Spleen (tissue), 11 donors: ENCODE results near the gene CLASRP. TPM values are rescaled to one million over a fixed set of nuclear protein-coding genes. Genes with fewer than 3 reads are reported as not detected.
A peak's percentile ranks its signal among the peaks of the same experiment; 100 is the strongest.

ENCODE experiments used
- DNase-seq: peaks from one replicate; pipeline ENCODE4 v3.0.0-alpha.2; 2020
- H3K27ac ChIP-seq, 8 donors: fragments of 200-600 bp; sonication (generic) in 7 of 8; 1 replicate in 4 of 8; 2 replicates in 4 of 8; pipeline versions ENCODE4 v1.5.0 to v1.8.0; 2016 to 2021; ENCODE audit warnings: inconsistent platforms in 4 of 8, mild to moderate bottlenecking in 4 of 8, moderate library complexity in 1 of 8
- H3K27me3 ChIP-seq, 7 donors: fragments of 200-600 bp; sonication (generic) in 6 of 7; replicated peaks in 1 of 7; 1 replicate in 4 of 7; 2 replicates in 3 of 7; pipeline versions ENCODE4 v1.5.0 to v1.8.0; 2016 to 2021; ENCODE audit warnings: inconsistent platforms in 3 of 7, mild to moderate bottlenecking in 1 of 7
- H3K36me3 ChIP-seq, 6 donors: fragments of 200-600 bp; sonication (generic) in 5 of 6; 1 replicate in 4 of 6; 2 replicates in 2 of 6; pipeline versions ENCODE4 v1.5.0 to v1.8.0; 2016 to 2021; ENCODE audit warnings: inconsistent platforms in 2 of 6
- H3K4me1 ChIP-seq, 6 donors: fragments of 200-600 bp; sonication (generic) in 5 of 6; 1 replicate in 3 of 6; 2 replicates in 3 of 6; pipeline versions ENCODE4 v1.5.0 to v1.8.0; 2016 to 2021; ENCODE audit warnings: inconsistent platforms in 3 of 6
- H3K4me3 ChIP-seq, 8 donors: fragments of 200-600 bp; sonication (generic) in 7 of 8; 1 replicate in 4 of 8; 2 replicates in 4 of 8; pipeline versions ENCODE4 v1.5.0 to v1.8.0; 2016 to 2021; ENCODE audit warnings: inconsistent platforms in 4 of 8, mild to moderate bottlenecking in 4 of 8, moderate library complexity in 2 of 8
- H3K9me3 ChIP-seq, 8 donors: fragments of 200-600 bp; sonication (generic) in 7 of 8; 1 replicate in 4 of 8; 2 replicates in 4 of 8; pipeline versions ENCODE4 v1.5.0 to v1.8.0; 2016 to 2021; ENCODE audit warnings: inconsistent platforms in 4 of 8
- CTCF ChIP-seq, 11 experiments: fragments of 200-600 bp in 7 of 11; fragments of 450-650 bp in 4 of 11; sonication (generic) in 4 of 11; IDR thresholded peaks in 8 of 11; conservative IDR thresholded peaks in 3 of 11; 1 replicate in 7 of 11; 2 replicates in 4 of 11; pipeline versions ENCODE4 v1.4.0 to v1.8.0; 2016 to 2021; ENCODE audit warnings: antibody characterized with exemption in 11 of 11, inconsistent platforms in 4 of 11, mild to moderate bottlenecking in 1 of 11
- POLR2A ChIP-seq, 3 donors: fragments of 450-650 bp; IDR thresholded peaks; one replicate each; pipeline ENCODE4 v1.5.1; 2017; ENCODE audit warnings: antibody characterized with exemption in 3 of 3, mild to moderate bottlenecking in 1 of 3
- POLR2AphosphoS5 ChIP-seq, 3 donors: sonication (generic); formaldehyde crosslinking; IDR thresholded peaks; one replicate each; pipeline ENCODE4 v1.5.1; 2017; ENCODE audit warnings: antibody characterized with exemption in 3 of 3
- WGBS, 5 donors: extraction: QIAGEN DNeasy Blood & Tissue Kit in 3 of 5; methylation state at CpG; one replicate each; pipeline versions ENCODE4 v1.1.5 to v1.1.7; 2013 to 2018; 5-methylcytosine and 5-hydroxymethylcytosine counted together
- intact Hi-C: fragments of 100-400 bp; cut with DNase I; formaldehyde crosslinking; loops from one replicate; pipeline ENCODE4 v1.15.0; 2023; ENCODE audit warnings: low total_unique reads
- polyA plus RNA-seq, 3 donors: library from polyadenylated mRNA; stranded (reverse); fragments of 200-250 nt; gene quantifications; one replicate each; pipeline ENCODE4 v1.2.1, GENCODE V29; 2013
- total RNA-seq, 7 donors: library from RNA; depleted of rRNA in 3 of 7; stranded (reverse); fragments of >200 nt in 3 of 7; fragmentation: NEBNext Ultra II Directional in 4 of 7; extraction: Animal tissue kit (Norgen Biotek cat#: 25700) in 4 of 7; gene quantifications; one replicate each; pipeline versions ENCODE4 v1.1.0 to v1.2.1, GENCODE V29; 2016 to 2021
- donor health status: healthy with polysubstance abuse.
- donor health status: DM: no; HTN: no; CAD: no; lungs with moderate emphysema.
- donor health status: DM: no; HTN: no; CAD: no.
- donor health status: Bipolar disorder and iron deficiency.
- donor health status: healthy.
- donor health status: DM: no; HTN: no; CAD: no.
- donor health status: DM: yes; HTN: yes; CAD: no.

The CLASRP gene
- total and polyA plus RNA-seq, 10 donors, result 61.3 to 215 (median 145) TPM

DNA sequence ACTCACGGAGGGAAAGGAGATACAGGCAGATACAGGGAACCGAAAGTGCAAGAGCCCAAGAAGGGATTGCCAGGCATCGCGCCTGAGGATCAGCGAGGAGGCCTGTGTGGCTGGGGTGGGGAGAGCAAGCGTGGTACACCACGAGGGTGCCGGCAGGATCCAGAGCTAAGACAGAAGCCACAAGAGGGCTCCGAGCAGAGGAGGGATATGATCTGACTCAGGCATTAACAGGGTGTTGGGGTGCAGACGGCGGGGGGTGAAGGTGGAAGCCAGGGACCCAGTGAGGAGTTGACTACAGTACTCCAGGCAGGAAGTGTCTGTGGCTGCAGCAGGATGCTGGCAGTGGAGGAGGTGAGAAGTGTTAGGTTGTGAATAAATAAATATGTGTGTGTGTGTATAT lies 48.7 kb downstream of the CLASRP start:
- intact Hi-C loops, result no loop called here
- peak; percentile 81 for DNase-seq
- peak; percentile 33 to 53 (median 46) for TF ChIP-seq POLR2AphosphoS5 (IDR thresholded peaks at IDR 0.05)
- no peak for TF ChIP-seq CTCF (IDR thresholded peaks at IDR 0.05 in 8 of 11, conservative IDR thresholded peaks at IDR 0.05 in 3 of 11)
- no peak for TF ChIP-seq POLR2A (IDR thresholded peaks at IDR 0.05)
- WGBS, 5 donors, result 26 to 58% (median 33%) methylated on average over 11 of the region's 11 CpGs
- Histone ChIP-seq H3K27ac (peak overlapping the region in 6 of 8 donors; percentile 9 to 73 (median 46)), H3K9me3 (no peaks in the 10 kb centered on the region), H3K27me3 (no peaks in the 10 kb centered on the region), H3K4me3 (no peak overlapping the region), H3K4me1 (peaks cover 7 to 68% (median 28%) of the 10 kb centered on the region in 6 donors), H3K36me3 (peaks cover 0 to 74% (median 10%) of the 10 kb centered on the region in 6 donors)

- Histone ChIP-seq H3K27ac (no peak overlapping the region), H3K9me3 (no peaks in the 10 kb centered on the region), H3K4me1 (peaks cover 21 to 83% (median 45%) of the 10 kb centered on the region in 6 donors), H3K4me3 (no peak overlapping the region), H3K36me3 (peaks cover 0 to 54% (median 10%) of the 10 kb centered on the region in 6 donors), H3K27me3 (no peaks in the 10 kb centered on the region)
- intact Hi-C loops, result no loop called here
- peak; percentile 80 for DNase-seq
- 91 to 97% (median 95%) methylated on average over 15 to 17 of the region's 17 CpGs for WGBS, 5 donors
- TF ChIP-seq POLR2AphosphoS5 (IDR thresholded peaks at IDR 0.05) (peak in 1 of 3 donors; percentile 34), CTCF (IDR thresholded peaks at IDR 0.05 in 8 of 11, conservative IDR thresholded peaks at IDR 0.05 in 3 of 11) (no peak)
Observed at GRCh38 chr19:45090034-45090433, 51.2 kb downstream of the CLASRP start.

GRCh38 chr19:45090606-45091005 lies 51.8 kb downstream of the CLASRP start:
- Histone ChIP-seq H3K36me3 (peaks cover 0 to 48% (median 10%) of the 10 kb centered on the region in 6 donors), H3K4me1 (peaks cover 21 to 89% (median 51%) of the 10 kb centered on the region in 6 donors), H3K9me3 (no peaks in the 10 kb centered on the region), H3K4me3 (peak overlapping the region in 5 of 8 donors; percentile 77 to 100 (median 84)), H3K27me3 (no peaks in the 10 kb centered on the region), H3K27ac (peak overlapping the region in 2 of 8 donors; percentile 87 to 88)
- DNase-seq, result no peak
- TF ChIP-seq POLR2A (IDR thresholded peaks at IDR 0.05) (no peak), CTCF (IDR thresholded peaks at IDR 0.05 in 8 of 11, conservative IDR thresholded peaks at IDR 0.05 in 3 of 11) (no peak), POLR2AphosphoS5 (IDR thresholded peaks at IDR 0.05) (no peak)
- WGBS, 5 donors, result 63 to 85% (median 76%) methylated on average over 5 of the region's 5 CpGs
- intact Hi-C loops, result no loop called here

DNA sequence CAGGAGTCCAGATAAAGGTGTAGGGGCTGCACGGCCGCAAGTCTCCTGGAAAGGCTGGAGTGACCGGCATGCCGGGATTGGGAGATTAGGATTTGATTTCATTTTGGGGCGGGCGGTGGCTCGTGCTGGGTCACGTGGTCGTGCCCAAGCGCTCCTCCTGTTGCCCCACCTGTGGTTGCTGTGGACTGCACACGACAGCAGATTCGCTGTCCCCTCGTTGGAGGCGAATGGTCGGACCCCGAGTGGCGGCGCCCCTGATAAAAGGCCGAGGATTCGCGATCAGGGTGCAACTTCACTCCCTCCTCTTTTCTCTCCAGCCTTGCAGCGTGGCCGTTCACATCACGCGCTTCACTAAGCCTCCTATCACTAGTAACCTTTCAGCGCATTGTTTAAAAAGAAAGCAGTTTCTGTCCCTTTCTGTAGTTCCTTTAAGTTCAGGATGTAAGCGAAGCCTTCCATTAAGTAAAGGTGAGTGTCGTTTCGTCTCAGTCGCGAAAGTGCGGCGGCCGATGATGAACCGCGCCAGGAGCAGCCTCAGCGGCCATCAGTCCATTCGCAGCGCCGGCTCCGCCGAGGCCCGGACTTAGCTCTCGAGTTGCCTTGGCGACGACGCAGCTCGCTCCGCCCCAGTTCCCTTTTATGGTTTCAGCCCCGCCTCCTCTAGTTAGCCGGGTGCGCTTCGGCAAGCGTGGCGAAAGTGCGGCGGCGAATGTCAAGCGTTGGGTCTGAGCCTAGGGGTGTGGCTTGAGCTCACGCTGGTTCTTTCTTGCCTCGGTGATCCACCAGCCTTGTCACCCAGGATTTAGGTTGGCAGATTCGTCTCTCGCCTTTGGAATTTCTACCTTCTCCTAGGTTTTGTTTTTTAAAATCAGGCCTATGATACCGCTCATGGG lies 52.4 kb downstream of the CLASRP start:
- 24 to 32% (median 26%) methylated on average over 63 to 64 of the region's 64 CpGs for WGBS, 5 donors
- no peaks in the 10 kb centered on the region for H3K27me3 ChIP-seq
- H3K27ac ChIP-seq, result peak overlapping the region; percentile 85 to 92 (median 88)
- peak overlapping the region; percentile 75 to 100 (median 90) for H3K4me3 ChIP-seq
- no peaks in the 10 kb centered on the region for H3K9me3 ChIP-seq
- DNase-seq, result peak; percentile 99
- H3K36me3 ChIP-seq, result peaks cover 0 to 45% (median 10%) of the 10 kb centered on the region in 6 donors
- intact Hi-C loops, result no loop called here
- TF ChIP-seq POLR2AphosphoS5 (IDR thresholded peaks at IDR 0.05) (peak; percentile 92 to 94 (median 94)), POLR2A (IDR thresholded peaks at IDR 0.05) (no peak), CTCF (IDR thresholded peaks at IDR 0.05 in 8 of 11, conservative IDR thresholded peaks at IDR 0.05 in 3 of 11) (peak in 3 of 11 experiments; percentile 16 to 37 (median 21))
- peaks cover 21 to 93% (median 57%) of the 10 kb centered on the region in 6 donors for H3K4me1 ChIP-seq
